NCI-H748 treated with DMSO at 0.1 percent for 48 hours (cell line): ENCODE results near the gene ZNG1C.
"Not testable (repeated sequence)": the region's sequence is repeated elsewhere in the genome, so short reads cannot be mapped to it uniquely, and the experiment has no call there.

Experiments used
- DNase-seq: peaks from one replicate; lab custom pipeline; 2025; lab: John Stamatoyannopoulos, UW

The ZNG1C gene

GRCh38 chr9:68342265-68343025 is 100.7 kb downstream of the ZNG1C start:
- DNase-seq = not testable (repeated sequence)

GRCh38 chr9:68343242-68343641 is 101.5 kb downstream of the ZNG1C start:
- DNase-seq = not testable (repeated sequence)

DNA sequence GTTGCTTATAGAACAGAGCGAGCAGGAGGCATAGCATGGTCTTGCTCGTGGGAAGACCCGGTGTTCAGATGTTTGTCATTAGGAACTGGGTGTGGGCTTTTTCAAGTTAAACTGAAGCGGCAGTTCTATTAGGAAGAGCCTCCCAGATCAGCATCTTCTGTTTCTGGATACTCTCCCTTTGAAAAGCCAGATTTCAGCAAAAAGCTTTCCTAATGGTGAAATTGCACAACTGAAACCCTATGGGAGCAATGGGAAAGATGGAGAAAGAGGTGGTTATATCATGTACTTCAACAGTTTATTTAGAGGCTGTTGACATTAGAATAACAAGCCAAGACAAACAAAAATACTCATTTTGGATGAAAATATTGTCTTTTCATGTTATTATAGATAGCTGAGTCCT is 102.2 kb downstream of the ZNG1C start:
- not testable (repeated sequence) for DNase-seq
